HFFc6 (cell line): Measurements from ENCODE around the gene ATP2A1. TPM values are rescaled to one million over a fixed set of nuclear protein-coding genes. Genes with fewer than 3 reads are reported as not detected.

Experiments used
- DNase-seq: peaks from one replicate; pipeline ENCODE4 v3.0.0-alpha.2; 2018
- H3K27ac Mint-ChIP-seq: 2 replicates; pipeline ENCODE4 v1.8.0; 2020; ENCODE audit warnings: mild to moderate bottlenecking, mixed read lengths
- H3K27me3 Mint-ChIP-seq: 2 replicates; pipeline ENCODE4 v1.8.0; 2021; ENCODE audit warnings: mild to moderate bottlenecking, moderate library complexity, mixed read lengths; ENCODE audit not compliant: insufficient read depth
- H3K36me3 Mint-ChIP-seq: 2 replicates; pipeline ENCODE4 v1.8.0; 2021; ENCODE audit warnings: low read depth, mixed read lengths
- H3K4me1 Mint-ChIP-seq: 2 replicates; pipeline ENCODE4 v1.8.0; 2020; ENCODE audit warnings: low read depth, mixed read lengths
- H3K4me3 Mint-ChIP-seq: 2 replicates; pipeline ENCODE4 v1.8.0; 2020; ENCODE audit warnings: mild to moderate bottlenecking, moderate library complexity, mixed read lengths
- H3K9me3 Mint-ChIP-seq: 2 replicates; pipeline ENCODE4 v1.8.0; 2020; ENCODE audit warnings: mild to moderate bottlenecking, mixed read lengths
- CTCF ChIP-seq: fragments of 200-600 bp; sonication (generic); IDR thresholded peaks from 2 replicates; pipeline ENCODE4 v1.5.0; 2021; ENCODE audit warnings: antibody characterized with exemption, mild to moderate bottlenecking
- total RNA-seq, 6 experiments: library from RNA; stranded (reverse); fragmentation: NEBNext Ultra II Directional; extraction: Animal tissue kit (Norgen Biotek cat#: 25700); gene quantifications; 2 replicates in 1 of 6; 3 replicates in 5 of 6; pipeline ENCODE4 v1.2.3, GENCODE V29; 2021

Gene ATP2A1
- total RNA-seq, 6 experiments from 2014 or later = 0.26 to 0.85 (median 0.54) TPM

GRCh38 chr16:28903344-28904042, 25.2 kb downstream of the ATP2A1 start:
- no peaks in the 10 kb centered on the region for H3K9me3 Mint-ChIP-seq
- H3K27me3 Mint-ChIP-seq = peaks cover 4% of the 10 kb centered on the region; the same call in 1 of the 2 replicates
- no peaks in the 10 kb centered on the region for H3K36me3 Mint-ChIP-seq
- no peak for DNase-seq
- no peak overlapping the region for H3K4me3 Mint-ChIP-seq
- H3K27ac Mint-ChIP-seq = no peak overlapping the region
- no peak for TF ChIP-seq CTCF
- no peaks in the 10 kb centered on the region for H3K4me1 Mint-ChIP-seq

GRCh38 chr16:28904363-28904762, 26.1 kb downstream of the ATP2A1 start:
- H3K36me3 Mint-ChIP-seq = no peaks in the 10 kb centered on the region
- no peak for DNase-seq
- no peaks in the 10 kb centered on the region for H3K4me1 Mint-ChIP-seq
- H3K9me3 Mint-ChIP-seq = no peaks in the 10 kb centered on the region
- H3K27ac Mint-ChIP-seq = no peak overlapping the region
- peaks cover 4% of the 10 kb centered on the region; the same call in 1 of the 2 replicates for H3K27me3 Mint-ChIP-seq
- no peak for TF ChIP-seq CTCF
- H3K4me3 Mint-ChIP-seq = no peak overlapping the region

DNA sequence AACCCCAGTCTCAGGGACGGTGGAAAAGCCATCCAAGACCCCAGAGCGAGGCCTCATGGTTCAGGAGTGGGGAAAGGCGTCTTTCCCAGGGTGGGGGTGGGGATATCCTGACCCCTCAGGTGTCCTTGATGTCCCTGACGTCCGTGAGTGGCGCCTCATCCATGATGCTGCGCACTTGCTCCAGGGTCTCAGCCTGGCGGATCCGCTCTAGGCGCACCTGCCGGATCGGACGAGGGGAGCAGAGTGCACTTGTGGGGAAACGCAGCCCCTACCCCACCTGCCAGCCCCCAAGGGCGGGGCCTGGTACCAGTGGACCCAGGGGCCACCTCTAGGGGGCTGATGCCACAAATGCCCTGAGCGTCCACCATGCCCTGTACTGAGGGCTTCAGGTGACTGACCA, 26.5 kb downstream of the ATP2A1 start:
- H3K27ac Mint-ChIP-seq = no peak overlapping the region
- DNase-seq = no peak
- no peaks in the 10 kb centered on the region for H3K4me1 Mint-ChIP-seq
- peak; percentile 21; the same call in 1 of the 2 replicates for TF ChIP-seq CTCF
- H3K27me3 Mint-ChIP-seq = peaks cover 4% of the 10 kb centered on the region; the same call in 1 of the 2 replicates
- H3K9me3 Mint-ChIP-seq = no peaks in the 10 kb centered on the region
- no peak overlapping the region for H3K4me3 Mint-ChIP-seq
- no peaks in the 10 kb centered on the region for H3K36me3 Mint-ChIP-seq

GRCh38 chr16:28905229-28905754, 27.0 kb downstream of the ATP2A1 start:
- Mint-ChIP-seq H3K9me3 (no peaks in the 10 kb centered on the region), H3K4me1 (no peaks in the 10 kb centered on the region), H3K4me3 (no peak overlapping the region), H3K27me3 (peaks cover 4% of the 10 kb centered on the region; the same call in 1 of the 2 replicates), H3K36me3 (no peaks in the 10 kb centered on the region), H3K27ac (no peak overlapping the region)
- no peak for DNase-seq
- TF ChIP-seq CTCF = no peak

DNA sequence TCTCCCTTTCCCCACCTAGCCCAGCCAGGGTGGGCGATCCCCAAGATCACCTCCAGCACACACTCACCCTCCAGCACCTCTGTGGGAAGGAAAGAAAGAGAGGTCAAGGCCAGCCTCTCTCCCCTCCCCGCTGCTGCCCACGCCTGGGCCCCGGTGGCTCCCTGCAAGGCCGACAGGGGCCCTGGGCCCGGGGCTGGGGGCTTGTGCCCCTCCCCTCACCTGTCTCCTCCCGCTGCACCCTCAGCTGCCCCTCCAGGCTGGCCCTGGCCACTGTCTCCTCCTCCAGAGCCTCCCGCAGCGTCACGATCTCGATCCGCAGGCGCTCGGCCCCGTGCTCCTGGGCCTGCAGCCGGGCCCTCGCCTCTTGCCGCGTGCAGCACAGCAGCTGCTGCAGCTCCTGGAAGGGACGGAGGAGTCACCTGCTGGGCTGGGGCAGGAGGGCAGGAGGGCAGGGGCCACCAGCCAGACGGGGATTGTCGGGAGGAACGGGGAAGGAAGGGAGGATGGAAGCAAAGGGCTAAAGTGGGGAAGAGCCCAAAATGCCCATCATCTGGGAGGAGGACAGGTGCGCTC, 27.6 kb downstream of the ATP2A1 start:
- DNase-seq = no peak
- Mint-ChIP-seq H3K36me3 (no peaks in the 10 kb centered on the region), H3K27me3 (peaks cover 4% of the 10 kb centered on the region; the same call in 1 of the 2 replicates), H3K4me3 (no peak overlapping the region), H3K9me3 (no peaks in the 10 kb centered on the region), H3K4me1 (no peaks in the 10 kb centered on the region), H3K27ac (no peak overlapping the region)
- TF ChIP-seq CTCF = no peak
